Natural killer cell (primary cell): ENCODE measurements around the gene NARF. TPM values are rescaled to one million over a fixed set of nuclear protein-coding genes. Genes with fewer than 3 reads are reported as not detected.
"Not testable (repeated sequence)": the region's sequence is repeated elsewhere in the genome, so short reads cannot be mapped to it uniquely, and the experiment has no call there.

Experiments used
- ATAC-seq, 3 donors: fragments of 150-1000 bp in 2 of 3; fragments of 200-7000 bp in 1 of 3; cut with Tn5 transposase; 1 replicate in 1 of 3; 2 replicates in 2 of 3; pipeline ENCODE4 v1.10.0; 2021; ENCODE audit warnings: mild to moderate bottlenecking in 2 of 3, moderate library complexity in 2 of 3
- DNase-seq, 2 donors: peaks; one replicate each; pipeline versions ENCODE4 v3.0.0 to v3.0.0-alpha.2; 2013 to 2021; ENCODE audit warnings: mixed read lengths in 1 of 2
- H3K27ac ChIP-seq: one replicate; pipeline ENCODE4 v1.5.1; 2013; ENCODE audit warnings: mild to moderate bottlenecking, low read length
- H3K27me3 ChIP-seq: one replicate; pipeline ENCODE4 v1.6.1; 2013; ENCODE audit warnings: low read length; ENCODE audit not compliant: control insufficient read depth, insufficient read depth
- H3K36me3 ChIP-seq: one replicate; pipeline ENCODE4 v1.6.1; 2013; ENCODE audit warnings: low read length; ENCODE audit not compliant: control insufficient read depth, insufficient read depth
- H3K4me1 ChIP-seq: one replicate; pipeline ENCODE4 v1.6.1; 2013; ENCODE audit warnings: low read length; ENCODE audit not compliant: control insufficient read depth, insufficient read depth
- H3K4me3 ChIP-seq: one replicate; pipeline ENCODE4 v1.5.1; 2013; ENCODE audit warnings: low read length
- H3K9me3 ChIP-seq: one replicate; pipeline ENCODE4 v1.6.1; 2013; ENCODE audit warnings: low read length; ENCODE audit not compliant: control insufficient read depth, insufficient read depth
- H3K27ac Mint-ChIP-seq, 2 donors: one replicate each; pipeline ENCODE4 v1.8.0; 2022; ENCODE audit warnings: mild to moderate bottlenecking in 2 of 2, mixed read lengths in 2 of 2, moderate library complexity in 1 of 2
- H3K27me3 Mint-ChIP-seq, 2 donors: one replicate each; pipeline ENCODE4 v1.8.0; 2022; ENCODE audit warnings: low read depth in 2 of 2, mixed read lengths in 2 of 2
- H3K36me3 Mint-ChIP-seq: one replicate; pipeline ENCODE4 v1.8.0; 2022; ENCODE audit warnings: mixed read lengths
- H3K4me1 Mint-ChIP-seq, 2 donors: one replicate each; pipeline ENCODE4 v1.8.0; 2022; ENCODE audit warnings: mixed read lengths in 2 of 2
- H3K4me3 Mint-ChIP-seq: one replicate; pipeline ENCODE4 v1.8.0; 2022; ENCODE audit warnings: mild to moderate bottlenecking, moderate library complexity, mixed read lengths
- H3K9me3 Mint-ChIP-seq, 2 donors: one replicate each; pipeline ENCODE4 v1.8.0; 2022; ENCODE audit warnings: mixed read lengths in 2 of 2
- WGBS: methylation state at CpG from one replicate; pipeline ENCODE4 v1.1.7; 2013; ENCODE audit warnings: missing lambda C conversion rate; ENCODE audit not compliant: insufficient coverage; 5-methylcytosine and 5-hydroxymethylcytosine counted together
- intact Hi-C: fragments of 100-400 bp; cut with micrococcal nuclease; formaldehyde crosslinking; loops from one replicate; pipeline ENCODE4 v1.14.2; 2022
- total RNA-seq, 4 donors: library from RNA; stranded (reverse); fragments of 120-200 nt in 1 of 4; gene quantifications; one replicate each; pipeline versions ENCODE4 v1.2.3 to v1.2.4, GENCODE V29; 2013 to 2022

Gene NARF
- total RNA-seq, 3 donors from 2014 or later (not counting 1 experiment from before 2014, with no cell fraction given): 130 to 203 (median 158) TPM

GRCh38 chr17:82537228-82537627, 78.7 kb downstream of the NARF start:
- DNase-seq, H3K36me3 Mint-ChIP-seq, intact Hi-C loops, H3K9me3 Mint-ChIP-seq, H3K36me3 ChIP-seq, H3K4me3 ChIP-seq, H3K27ac ChIP-seq, H3K27me3 ChIP-seq, H3K27me3 Mint-ChIP-seq, H3K4me1 ChIP-seq, H3K4me3 Mint-ChIP-seq, ATAC-seq, H3K9me3 ChIP-seq: not testable (repeated sequence)
- Mint-ChIP-seq H3K4me1 (peaks cover 51% of the 10 kb centered on the region in 2 donors), H3K27ac (peak overlapping the region in 1 of 2 donors; percentile 43)
- WGBS: 96% methylated on average over 9 of the region's 9 CpGs

- H3K27ac ChIP-seq, H3K27me3 ChIP-seq, DNase-seq, H3K36me3 Mint-ChIP-seq, H3K4me3 Mint-ChIP-seq, H3K27me3 Mint-ChIP-seq, H3K4me3 ChIP-seq, H3K9me3 ChIP-seq, H3K36me3 ChIP-seq, H3K9me3 Mint-ChIP-seq, H3K4me1 ChIP-seq, ATAC-seq, intact Hi-C loops: not testable (repeated sequence)
- H3K4me1 Mint-ChIP-seq: peaks cover 49 to 56% of the 10 kb centered on the region in 2 donors
- H3K27ac Mint-ChIP-seq: peak overlapping the region; percentile 12 to 64
- 88% methylated on average over 18 of the region's 18 CpGs for WGBS
Observed at GRCh38 chr17:82539076-82539475, 80.5 kb downstream of the NARF start.

Other genes starting within 250 kb of the NARF start
- 10 to 100 TPM; 69.7 to 79.2 (median 75.1) TPM for gene CCDC57, start 245.9 kb upstream of the NARF start, total RNA-seq
- 100 to 1,000 TPM; 172 to 365 (median 296) TPM for gene SLC16A3, start 229.7 kb upstream of the NARF start, total RNA-seq
- 100 to 1,000 TPM; 423 to 475 (median 468) TPM for gene CSNK1D, start 185.0 kb upstream of the NARF start, total RNA-seq
- 100 to 1,000 TPM; 464 to 564 (median 522) TPM for gene CD7, start 141.1 kb upstream of the NARF start, total RNA-seq
- gene SECTM1, start 125.0 kb upstream of the NARF start, total RNA-seq: 10 to 100 TPM in 1 of 3 donors, 1 to 10 TPM in 2; 3.6 to 11.2 (median 6.3) TPM
- gene TEX19, start 99.5 kb upstream of the NARF start, total RNA-seq: not detected
- gene UTS2R, start 87.0 kb upstream of the NARF start, total RNA-seq: under 1 TPM in 1 of 3 donors, not detected in 2; 0.28 TPM
- 10 to 100 TPM; 35.7 to 57.4 (median 51.5) TPM for gene HEXD, start 40.4 kb upstream of the NARF start, total RNA-seq
- 10 to 100 TPM; 21.6 to 28.6 (median 23.3) TPM for gene OGFOD3, start 40.2 kb upstream of the NARF start, total RNA-seq
- gene CYBC1, start 8.0 kb upstream of the NARF start, total RNA-seq: 100 to 1,000 TPM; 168 to 219 (median 192) TPM
- gene FOXK2, start 61.0 kb downstream of the NARF start, total RNA-seq: 10 to 100 TPM; 42.5 to 50.0 (median 46.4) TPM
- 100 to 1,000 TPM in 1 of 3 donors, 10 to 100 TPM in 2; 81.8 to 112 (median 94.6) TPM for gene WDR45B, start 189.7 kb downstream of the NARF start, total RNA-seq
- 1 to 10 TPM; 3.7 to 7.3 (median 4.0) TPM for gene RAB40B, start 240.0 kb downstream of the NARF start, total RNA-seq